Osteoblast (primary cell): ENCODE data around the gene DLL3. TPM values are rescaled to one million over a fixed set of nuclear protein-coding genes. Genes with fewer than 3 reads are reported as not detected.
A peak's percentile ranks its signal among the peaks of the same experiment; 100 is the strongest.
"Not testable (repeated sequence)": the region's sequence is repeated elsewhere in the genome, so short reads cannot be mapped to it uniquely, and the experiment has no call there.

Source experiments
- DNase-seq: peaks from one replicate; pipeline ENCODE4 v3.0.0; 2011; ENCODE audit warnings: low spot score, mixed read lengths; ENCODE audit not compliant: insufficient read length; ENCODE audit errors: missing footprints
- H2AFZ ChIP-seq: 2 replicates; pipeline ENCODE4 v1.6.0; 2011; ENCODE audit warnings: mild to moderate bottlenecking, low read length
- H3K27ac ChIP-seq: 2 replicates; pipeline ENCODE4 v1.5.1; 2011; ENCODE audit warnings: mild to moderate bottlenecking, low read depth, low read length, moderate library complexity
- H3K27me3 ChIP-seq: 2 replicates; pipeline ENCODE4 v1.6.0; 2012; ENCODE audit warnings: mild to moderate bottlenecking, control low read depth, inconsistent platforms, low read length, moderate library complexity; ENCODE audit not compliant: insufficient read depth
- H3K36me3 ChIP-seq: 2 replicates; pipeline ENCODE4 v1.5.1; 2011; ENCODE audit warnings: mild to moderate bottlenecking, low read length, control low read depth, moderate library complexity; ENCODE audit not compliant: insufficient read depth
- H3K4me1 ChIP-seq: 2 replicates; pipeline ENCODE4 v1.5.1; 2011; ENCODE audit warnings: mild to moderate bottlenecking, low read length, control low read depth, moderate library complexity; ENCODE audit not compliant: insufficient read depth
- H3K4me2 ChIP-seq: 2 replicates; pipeline ENCODE4 v1.6.0; 2011; ENCODE audit warnings: mild to moderate bottlenecking, low read length; ENCODE audit not compliant: insufficient read depth
- H3K4me3 ChIP-seq: fragments of 200-600 bp; sonication (generic); 3 replicates; pipeline ENCODE4 v1.5.1; 2012; ENCODE audit warnings: mild to moderate bottlenecking, low read length, inconsistent platforms; ENCODE audit not compliant: insufficient read depth
- H3K79me2 ChIP-seq: 2 replicates; pipeline ENCODE4 v1.6.0; 2012; ENCODE audit warnings: mild to moderate bottlenecking, low read length, control low read depth, inconsistent platforms; ENCODE audit not compliant: insufficient read depth
- H3K9me3 ChIP-seq: 2 replicates; pipeline ENCODE4 v1.5.1; 2011; ENCODE audit warnings: low read depth, low read length, control low read depth
- H4K20me1 ChIP-seq: 2 replicates; pipeline ENCODE4 v1.6.0; 2012; ENCODE audit warnings: mild to moderate bottlenecking, low read length, control low read depth; ENCODE audit not compliant: insufficient read depth
- CTCF ChIP-seq: IDR thresholded peaks from 2 replicates; pipeline ENCODE4 v1.5.1; 2011; ENCODE audit warnings: mild to moderate bottlenecking, low read depth, low read length, moderate library complexity; ENCODE audit errors: extremely low read depth
- total RNA-seq: library from RNA; depleted of rRNA; stranded (reverse); fragments of >200 nt; gene quantifications from 2 replicates; pipeline ENCODE4 v1.2.3, GENCODE V29; 2012

DLL3 gene
- total RNA-seq, 1 donor, result under 0.01 TPM

DNA sequence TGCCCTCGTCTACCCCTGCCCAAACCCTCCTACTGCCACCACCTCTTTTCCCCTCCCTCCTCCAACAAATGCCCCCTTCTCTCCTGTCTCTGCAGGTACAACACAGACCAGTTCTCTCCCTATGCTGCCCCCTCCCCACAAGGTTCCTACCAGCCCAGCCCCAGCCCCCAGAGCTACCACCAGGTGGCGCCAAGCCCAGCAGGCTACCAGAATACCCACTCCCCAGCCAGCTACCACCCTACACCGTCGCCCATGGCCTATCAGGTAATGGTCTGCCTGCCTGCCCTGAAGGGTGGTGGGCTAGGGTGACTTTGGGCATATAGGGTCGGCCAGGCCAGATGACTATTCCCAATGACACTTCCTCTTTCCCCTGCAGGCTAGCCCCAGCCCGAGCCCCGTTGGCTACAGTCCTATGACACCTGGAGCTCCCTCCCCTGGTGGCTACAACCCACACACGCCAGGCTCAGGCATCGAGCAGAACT, 24.6 kb upstream of the DLL3 start:
- Histone ChIP-seq H3K79me2 (no peaks in the 10 kb centered on the region), H3K9me3 (no peaks in the 10 kb centered on the region), H3K36me3 (peaks cover 67% of the 10 kb centered on the region), H3K4me2 (no peak overlapping the region), H2AFZ (no peak overlapping the region), H3K27ac (no peak overlapping the region), H4K20me1 (peaks cover 9% of the 10 kb centered on the region), H3K4me3 (no peak overlapping the region), H3K27me3 (no peaks in the 10 kb centered on the region), H3K4me1 (no peaks in the 10 kb centered on the region)
- DNase-seq, result peak; percentile 91
- TF ChIP-seq CTCF, result peak; percentile 78

GRCh38 chr19:39475748-39476147, 23.0 kb upstream of the DLL3 start:
- TF ChIP-seq CTCF, result no peak
- Histone ChIP-seq H3K27ac (no peak overlapping the region), H4K20me1 (peaks cover 7% of the 10 kb centered on the region), H3K36me3 (peaks cover 52% of the 10 kb centered on the region), H3K4me1 (peaks cover 5% of the 10 kb centered on the region), H3K4me2 (no peak overlapping the region), H3K4me3 (no peak overlapping the region), H3K9me3 (no peaks in the 10 kb centered on the region), H3K27me3 (no peaks in the 10 kb centered on the region), H3K79me2 (peaks cover 2% of the 10 kb centered on the region), H2AFZ (no peak overlapping the region)
- DNase-seq, result peak; percentile 38

DNA sequence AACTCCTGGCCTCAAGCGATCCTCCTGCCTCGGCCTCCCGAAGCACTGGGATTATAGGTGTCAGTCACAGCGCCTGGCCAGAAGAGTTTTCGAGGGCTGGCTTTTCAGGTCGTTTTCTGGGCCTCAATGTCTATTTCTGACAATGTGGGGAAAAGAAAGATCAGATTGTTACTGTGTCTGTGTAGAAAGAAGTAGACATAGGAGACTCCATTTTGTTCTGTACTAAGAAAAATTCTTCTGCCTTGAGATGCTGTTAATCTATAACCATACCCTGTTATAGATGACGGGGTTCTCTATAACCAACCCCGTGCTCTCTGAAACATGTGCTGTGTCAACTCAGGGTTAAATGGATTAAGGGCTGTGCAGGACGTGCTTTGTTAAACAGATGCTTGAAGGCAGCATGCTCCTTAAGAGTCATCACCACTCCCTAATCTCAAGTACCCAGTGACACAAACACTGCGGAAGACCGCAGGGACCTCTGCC, 19.4 kb upstream of the DLL3 start:
- not testable (repeated sequence) for H3K27ac ChIP-seq, H3K9me3 ChIP-seq, H4K20me1 ChIP-seq, H3K4me2 ChIP-seq, H3K27me3 ChIP-seq, H2AFZ ChIP-seq, DNase-seq, H3K4me3 ChIP-seq
- Histone ChIP-seq H3K4me1 (peaks cover 13% of the 10 kb centered on the region), H3K36me3 (peaks cover 20% of the 10 kb centered on the region), H3K79me2 (peaks cover 28% of the 10 kb centered on the region)

GRCh38 chr19:39479916-39480315, 18.8 kb upstream of the DLL3 start:
- no peak for DNase-seq
- peaks cover 3% of the 10 kb centered on the region for H4K20me1 ChIP-seq
- peaks cover 20% of the 10 kb centered on the region for H3K36me3 ChIP-seq
- H2AFZ ChIP-seq, result peak overlapping the region; percentile 98
- no peaks in the 10 kb centered on the region for H3K27me3 ChIP-seq
- no peaks in the 10 kb centered on the region for H3K9me3 ChIP-seq
- TF ChIP-seq CTCF, result no peak
- H3K27ac ChIP-seq, result peak overlapping the region; percentile 92
- peak overlapping the region; percentile 97 for H3K4me2 ChIP-seq
- peak overlapping the region; percentile 100 for H3K4me3 ChIP-seq
- H3K79me2 ChIP-seq, result peaks cover 29% of the 10 kb centered on the region
- H3K4me1 ChIP-seq, result peaks cover 13% of the 10 kb centered on the region
